Lower leg skin (tissue), 4 donors: ENCODE measurements around the gene VPS16. TPM values are rescaled to one million over a fixed set of nuclear protein-coding genes. Genes with fewer than 3 reads are reported as not detected.

Experiments used
- DNase-seq, 2 donors: peaks; one replicate each; pipeline ENCODE4 v3.0.0-alpha.2; 2019; ENCODE audit warnings: low spot score in 2 of 2
- H3K4me3 ChIP-seq: fragments of 200-600 bp; sonication (generic); 2 replicates; pipeline ENCODE4 v1.5.1; 2017; ENCODE audit warnings: mild to moderate bottlenecking, low read depth; ENCODE audit not compliant: poor library complexity, severe bottlenecking
- POLR2A ChIP-seq, 2 donors: fragments of 450-650 bp; IDR thresholded peaks; one replicate each; pipeline ENCODE4 v1.6.1; 2016 to 2017; ENCODE audit warnings: antibody characterized with exemption in 2 of 2, mild to moderate bottlenecking in 1 of 2, moderate library complexity in 1 of 2
- WGBS, 2 donors: methylation state at CpG; one replicate each; pipeline ENCODE4 v1.1.5; 2018; 5-methylcytosine and 5-hydroxymethylcytosine counted together
- intact Hi-C: fragments of 100-400 bp; cut with DNase I; formaldehyde crosslinking; loops from one replicate; pipeline ENCODE4 v1.15.0; 2023; ENCODE audit warnings: low total_unique reads
- total RNA-seq, 4 donors: library from RNA; depleted of rRNA; stranded (reverse); fragments of >200 nt; gene quantifications; one replicate each; pipeline ENCODE4 v1.1.0, GENCODE V29; 2016
- TF ChIP-seq, protein P1 (sequence below), 3 donors: fragments of 450-650 bp; IDR thresholded peaks; one replicate each; pipeline ENCODE4 v1.5.1; 2016; ENCODE audit warnings: antibody characterized with exemption in 3 of 3, mild to moderate bottlenecking in 3 of 3, moderate library complexity in 2 of 3

The VPS16 gene
- total RNA-seq, 4 donors from 2014 or later, result 34.9 to 39.2 (median 37.7) TPM

DNA sequence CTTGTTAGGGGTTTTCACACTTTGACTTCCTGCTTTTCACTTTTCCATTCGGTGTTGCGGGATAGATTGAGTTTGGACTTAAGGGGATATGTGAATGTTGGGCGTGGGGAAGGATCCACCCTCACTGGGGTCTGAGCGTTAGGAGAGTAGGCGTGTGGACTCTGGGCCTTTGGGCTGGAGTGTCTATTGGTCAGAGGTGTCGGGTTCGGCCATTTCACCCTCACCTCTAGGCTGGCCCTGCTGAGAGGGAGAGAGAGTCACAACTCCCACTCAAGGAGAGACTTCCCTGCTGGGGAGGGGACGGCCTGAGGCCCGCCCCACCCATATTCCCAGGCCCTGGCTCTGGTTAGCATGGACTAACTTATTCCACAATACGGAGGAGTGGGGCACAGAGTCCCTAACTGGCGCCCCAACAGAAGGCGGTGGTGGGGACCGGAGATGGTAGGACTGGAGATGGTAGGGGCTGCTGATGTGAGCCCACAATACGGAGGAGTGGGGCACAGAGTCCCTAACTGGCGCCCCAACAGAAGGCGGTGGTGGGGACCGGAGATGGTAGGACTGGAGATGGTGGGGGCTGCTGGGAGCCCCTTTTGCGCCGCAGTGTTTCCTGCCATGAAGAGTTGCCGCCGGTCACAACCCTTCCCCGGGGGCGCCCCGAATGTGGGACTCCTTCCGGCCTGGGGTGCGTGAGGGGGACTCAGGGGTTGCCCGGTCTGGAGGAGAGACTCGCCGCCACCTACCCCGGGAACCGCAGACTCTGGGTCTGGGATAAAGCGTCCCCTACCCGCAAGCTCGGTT lies 31.3 kb downstream of the VPS16 start:
- WGBS, 2 donors, result 25 to 26% methylated on average over 32 to 34 of the region's 34 CpGs
- intact Hi-C loops, result no loop called here
- peak overlapping the region; percentile 88 for H3K4me3 ChIP-seq
- TF ChIP-seq, protein P1, sequence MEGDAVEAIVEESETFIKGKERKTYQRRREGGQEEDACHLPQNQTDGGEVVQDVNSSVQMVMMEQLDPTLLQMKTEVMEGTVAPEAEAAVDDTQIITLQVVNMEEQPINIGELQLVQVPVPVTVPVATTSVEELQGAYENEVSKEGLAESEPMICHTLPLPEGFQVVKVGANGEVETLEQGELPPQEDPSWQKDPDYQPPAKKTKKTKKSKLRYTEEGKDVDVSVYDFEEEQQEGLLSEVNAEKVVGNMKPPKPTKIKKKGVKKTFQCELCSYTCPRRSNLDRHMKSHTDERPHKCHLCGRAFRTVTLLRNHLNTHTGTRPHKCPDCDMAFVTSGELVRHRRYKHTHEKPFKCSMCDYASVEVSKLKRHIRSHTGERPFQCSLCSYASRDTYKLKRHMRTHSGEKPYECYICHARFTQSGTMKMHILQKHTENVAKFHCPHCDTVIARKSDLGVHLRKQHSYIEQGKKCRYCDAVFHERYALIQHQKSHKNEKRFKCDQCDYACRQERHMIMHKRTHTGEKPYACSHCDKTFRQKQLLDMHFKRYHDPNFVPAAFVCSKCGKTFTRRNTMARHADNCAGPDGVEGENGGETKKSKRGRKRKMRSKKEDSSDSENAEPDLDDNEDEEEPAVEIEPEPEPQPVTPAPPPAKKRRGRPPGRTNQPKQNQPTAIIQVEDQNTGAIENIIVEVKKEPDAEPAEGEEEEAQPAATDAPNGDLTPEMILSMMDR (IDR thresholded peaks at IDR 0.05), result no peak
- TF ChIP-seq POLR2A (IDR thresholded peaks at IDR 0.05), result no peak
- DNase-seq, result peak in 1 of 2 donors; percentile 88

DNA sequence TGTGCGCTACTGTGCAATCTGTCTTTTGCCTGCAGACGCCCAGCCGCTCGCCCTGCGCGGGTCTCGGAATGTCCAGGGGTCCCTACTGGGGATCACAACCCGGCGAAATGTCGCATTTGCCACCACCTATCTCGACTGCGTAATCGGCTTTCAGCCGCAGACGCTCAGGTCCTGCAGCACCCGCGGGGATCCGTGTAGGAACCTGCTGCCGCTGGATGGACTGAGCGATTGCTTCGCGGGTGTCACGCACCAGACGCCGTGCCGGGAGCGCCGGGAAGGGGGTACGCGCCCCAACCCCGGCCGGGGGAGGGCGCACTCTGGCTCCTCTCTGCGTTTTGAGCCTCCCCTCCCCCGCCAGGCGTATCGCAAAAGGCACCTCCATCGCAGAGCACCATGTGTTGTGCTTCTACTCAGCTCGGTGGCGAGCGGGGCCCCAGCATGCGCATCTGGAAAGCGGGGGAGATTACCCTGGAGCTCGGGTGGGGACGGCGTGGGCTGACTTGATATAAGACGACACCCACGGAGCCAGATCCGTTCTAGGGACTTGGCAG lies 32.0 kb downstream of the VPS16 start:
- TF ChIP-seq POLR2A (IDR thresholded peaks at IDR 0.05), result no peak
- peak; percentile 43 to 90 for DNase-seq

DNA sequence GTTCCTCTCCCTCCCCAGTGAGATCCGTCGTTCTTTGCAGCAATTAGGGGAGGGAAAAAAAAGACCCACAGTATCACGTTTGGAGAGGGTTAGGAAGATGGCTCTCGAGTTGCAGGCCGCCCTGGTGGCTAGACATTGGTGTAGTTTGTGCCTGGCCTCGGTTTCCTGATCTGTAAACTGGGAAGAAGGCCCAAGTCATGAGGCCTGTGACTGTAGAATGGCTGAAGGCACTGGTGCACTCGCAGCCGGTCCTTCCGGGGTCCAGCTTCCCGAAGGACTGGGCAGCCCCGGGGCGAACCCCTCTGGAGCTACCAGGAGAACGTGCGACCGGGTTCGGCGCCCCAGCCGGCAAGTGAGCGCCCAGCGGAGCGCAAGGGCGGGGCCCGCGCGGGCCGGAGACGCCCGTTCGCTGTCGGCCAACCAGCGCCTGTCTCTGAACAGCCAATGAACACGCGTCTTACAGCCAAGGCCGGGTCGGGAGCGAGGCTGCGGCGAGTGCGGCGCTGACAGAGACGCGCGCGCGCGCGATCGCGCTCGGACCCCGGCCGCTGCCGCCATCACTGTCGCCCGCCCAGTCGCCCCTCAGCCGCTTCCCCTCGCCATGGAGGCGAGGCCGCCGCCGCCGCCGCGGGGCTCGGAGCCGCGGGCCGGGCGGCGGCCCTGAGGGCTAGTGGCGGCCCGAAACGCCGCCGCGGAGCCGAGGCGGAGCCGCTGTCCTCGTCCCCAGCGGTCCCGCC lies 32.6 kb downstream of the VPS16 start, which contains the start of gene PTPRA:
Gene PTPRA, plus strand, starts transcription at position 472 of the 737 bp plus-strand sequence. CDS start 90,797 bp downstream, outside the sequence.
- DNase-seq, result peak; percentile 89 to 98
- TF ChIP-seq, protein P1 (IDR thresholded peaks at IDR 0.05), result no peak
- peak in 1 of 2 donors; percentile 35 for TF ChIP-seq POLR2A (IDR thresholded peaks at IDR 0.05)
- WGBS, 2 donors, result 0% methylated on average over 41 to 56 of the region's 83 CpGs

More for the DNA sequence above, 32.0 kb downstream of the VPS16 start:
- intact Hi-C loops, result no loop called here
- WGBS, 2 donors, result 0 to 1% methylated on average over 24 to 31 of the region's 49 CpGs
- H3K4me3 ChIP-seq, result peak overlapping the region; percentile 88

DNA sequence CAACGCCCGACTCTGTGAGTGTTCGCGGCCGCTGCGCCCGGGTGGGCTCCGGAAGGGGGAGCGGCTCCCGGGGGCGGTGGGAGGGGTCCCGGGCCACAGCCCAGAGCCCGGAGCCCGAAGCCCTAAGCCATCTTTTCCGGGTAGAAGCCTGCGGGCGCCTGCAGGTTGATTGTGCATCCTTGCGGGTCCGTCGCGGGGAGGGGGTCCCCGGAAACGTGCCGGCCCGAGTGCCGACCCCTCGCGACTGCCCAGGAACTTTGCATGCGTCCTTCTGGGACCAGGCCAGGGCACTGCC lies 33.1 kb downstream of the VPS16 start:
- 0% methylated on average over 15 to 22 of the region's 29 CpGs for WGBS, 2 donors

More for the DNA sequence above, 32.6 kb downstream of the VPS16 start, which contains the start of gene PTPRA:
- H3K4me3 ChIP-seq, result peak within 1 kb of the TSS; percentile 88
- intact Hi-C loops, result no loop called here

DNA sequence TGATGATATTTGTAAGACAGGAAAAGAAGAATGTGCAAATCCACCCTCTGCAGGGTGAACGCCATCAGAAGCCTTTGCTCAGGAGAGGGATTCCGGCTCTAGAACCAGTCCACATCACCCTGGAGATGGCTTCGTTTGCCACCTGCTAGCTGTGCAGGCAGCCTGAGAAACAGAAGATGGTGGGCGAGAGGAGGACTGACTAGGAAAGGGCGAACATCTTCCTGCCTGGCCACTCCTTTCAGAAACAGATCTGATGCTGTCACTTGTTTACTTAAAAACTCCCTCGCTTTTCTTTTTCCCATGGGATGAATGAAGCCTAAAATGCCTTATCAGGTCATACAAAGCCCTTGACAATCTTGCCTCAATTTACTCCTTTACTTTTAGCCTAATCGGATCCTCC lies 33.9 kb downstream of the VPS16 start:
- H3K4me3 ChIP-seq, result no peak overlapping the region
- intact Hi-C loops, result no loop called here
- no peak for DNase-seq
- 17 to 25% methylated on average over 7 of the region's 7 CpGs for WGBS, 2 donors
- no peak for TF ChIP-seq POLR2A (IDR thresholded peaks at IDR 0.05)
- TF ChIP-seq, protein P1 (IDR thresholded peaks at IDR 0.05), result no peak

More for the DNA sequence above, 33.1 kb downstream of the VPS16 start:
- peak overlapping the region; percentile 88 for H3K4me3 ChIP-seq
- DNase-seq, result peak; percentile 31 to 89
- intact Hi-C loops, result no loop called here
- no peak for TF ChIP-seq POLR2A (IDR thresholded peaks at IDR 0.05)
- TF ChIP-seq, protein P1 (IDR thresholded peaks at IDR 0.05), result no peak

DNA sequence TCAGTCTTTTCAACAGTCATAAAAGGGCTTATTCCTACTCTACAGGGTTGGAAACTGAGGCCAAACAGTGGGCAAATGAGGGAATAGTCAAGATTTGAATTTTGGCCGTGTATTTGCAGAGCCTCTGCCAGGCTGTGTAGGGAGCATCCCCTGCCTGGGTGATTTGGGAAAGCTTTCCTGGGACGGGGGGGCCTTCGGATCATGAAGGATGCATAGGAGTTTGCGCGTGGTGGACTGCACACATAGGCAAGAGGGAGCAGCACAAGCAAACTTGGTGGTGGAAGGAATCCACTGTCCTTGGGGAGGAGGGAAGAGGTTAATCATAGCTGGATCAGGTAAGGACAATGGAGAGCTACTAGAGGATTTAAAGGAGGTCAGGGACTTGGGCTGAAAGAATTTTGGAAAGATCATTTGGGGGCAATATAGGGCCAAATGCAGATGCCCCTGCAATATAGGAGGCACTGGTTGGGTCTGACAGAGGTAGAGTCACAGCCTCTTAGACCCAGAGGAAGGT lies 35.2 kb downstream of the VPS16 start:
- DNase-seq, result no peak
- 90 to 91% methylated on average over 5 of the region's 5 CpGs for WGBS, 2 donors
- TF ChIP-seq POLR2A (IDR thresholded peaks at IDR 0.05), result no peak
- TF ChIP-seq, protein P1 (IDR thresholded peaks at IDR 0.05), result no peak
- intact Hi-C loops, result no loop called here
- H3K4me3 ChIP-seq, result no peak overlapping the region
